HEK293 (cell line): ENCODE measurements around the gene LILRB2.
"Not testable (repeated sequence)": the region's sequence is repeated elsewhere in the genome, so short reads cannot be mapped to it uniquely, and the experiment has no call there.

ENCODE experiments used
- CTCF ChIA-PET: fragments of 350-600 bp; formaldehyde crosslinking; extraction: SDS; loops from one replicate; lab custom pipeline; 2021; ENCODE audit warnings: antibody characterized with exemption; lab: Yijun Ruan, JAX
- POLR2A ChIA-PET: fragments of 300-600 bp; formaldehyde crosslinking; extraction: SDS; loops from one replicate; lab custom pipeline; 2020; ENCODE audit warnings: antibody characterized with exemption, inconsistent platforms; lab: Yijun Ruan, JAX
- H3K27ac ChIP-seq: fragments of 200-500 bp; sonication (Bioruptor generic); 2 replicates; pipeline ENCODE4 v1.5.1; 2014; ENCODE audit warnings: low read depth, low read length, control low read depth, inconsistent platforms; ENCODE audit errors: extremely low read depth
- H3K36me3 ChIP-seq, 2 experiments: fragments of 200-500 bp in 1 of 2; sonication (Bioruptor generic) in 1 of 2; 1 replicate in 1 of 2; 2 replicates in 1 of 2; pipeline ENCODE4 v1.5.1; 2014 to 2017; ENCODE audit warnings: inconsistent platforms in 2 of 2, low read length in 2 of 2; ENCODE audit not compliant: control insufficient read depth in 2 of 2, insufficient read depth in 1 of 2
- H3K4me1 ChIP-seq: fragments of 200-500 bp; sonication (Bioruptor generic); 2 replicates; pipeline ENCODE4 v1.5.1; 2014; ENCODE audit warnings: mild to moderate bottlenecking, low read length, inconsistent platforms; ENCODE audit not compliant: control insufficient read depth, insufficient read depth
- H3K4me3 ChIP-seq: 2 replicates; pipeline ENCODE4 v1.5.1; 2011; ENCODE audit warnings: low read depth, mild to moderate bottlenecking, control low read depth, low read length, moderate library complexity
- H3K9me3 ChIP-seq: fragments of 200-500 bp; sonication (Bioruptor generic); 2 replicates; pipeline ENCODE4 v1.5.1; 2014; ENCODE audit warnings: low read depth, low read length, inconsistent platforms; ENCODE audit not compliant: control insufficient read depth, insufficient read depth
- BCL6B ChIP-seq: fragments of 450-650 bp; formaldehyde crosslinking; IDR thresholded peaks from 2 replicates; pipeline ENCODE4 v1.5.1; 2017; ENCODE audit warnings: missing biosample characterization, missing genetic modification characterization
- MZF1 ChIP-seq: fragments of 450-650 bp; formaldehyde crosslinking; IDR thresholded peaks from 2 replicates; pipeline ENCODE4 v1.5.1; 2017; ENCODE audit warnings: missing biosample characterization, missing genetic modification characterization, borderline replicate concordance
- PBX3 ChIP-seq: sonication (generic); formaldehyde crosslinking; IDR thresholded peaks from 2 replicates; pipeline ENCODE4 v1.8.1; 2022; ENCODE audit warnings: mild to moderate bottlenecking, moderate library complexity, missing genetic modification reagents
- PRDM4 ChIP-seq: fragments of 450-650 bp; formaldehyde crosslinking; IDR thresholded peaks from 2 replicates; pipeline ENCODE4 v1.5.1; 2017; ENCODE audit warnings: missing biosample characterization, missing genetic modification characterization
- TRIM28 ChIP-seq: IDR thresholded peaks from 2 replicates; pipeline ENCODE4 v1.6.1; 2011; ENCODE audit warnings: low read length, control low read depth, borderline replicate concordance
- ZBTB10 ChIP-seq: fragments of 450-650 bp; formaldehyde crosslinking; IDR thresholded peaks from 2 replicates; pipeline ENCODE4 v1.5.1; 2016; ENCODE audit warnings: missing biosample characterization, missing genetic modification characterization
- ZBTB49 ChIP-seq: fragments of 450-650 bp; formaldehyde crosslinking; IDR thresholded peaks from 2 replicates; pipeline ENCODE4 v1.5.1; 2016; ENCODE audit warnings: missing biosample characterization, missing genetic modification characterization, low read depth
- ZNF157 ChIP-seq: fragments of 450-650 bp; formaldehyde crosslinking; IDR thresholded peaks from 2 replicates; pipeline ENCODE4 v1.5.1; 2016; ENCODE audit warnings: missing biosample characterization, missing genetic modification characterization
- ZNF174 ChIP-seq: fragments of 450-650 bp; formaldehyde crosslinking; IDR thresholded peaks from 2 replicates; pipeline ENCODE4 v1.5.0; 2017; ENCODE audit warnings: missing biosample characterization, mild to moderate bottlenecking, missing genetic modification characterization
- ZNF239 ChIP-seq: fragments of 450-650 bp; formaldehyde crosslinking; IDR thresholded peaks from 2 replicates; pipeline ENCODE4 v1.5.1; 2016; ENCODE audit warnings: missing biosample characterization, missing genetic modification characterization
- ZNF274 ChIP-seq, 2 experiments: fragments of 200-500 bp in 1 of 2; fragments of 450-650 bp in 1 of 2; sonication (Bioruptor generic) in 1 of 2; formaldehyde crosslinking in 1 of 2; IDR thresholded peaks; 2 replicates each; pipeline versions ENCODE4 v1.5.1 to v1.6.1; 2014 to 2016; ENCODE audit warnings: borderline replicate concordance in 1 of 2, inconsistent platforms in 1 of 2, low read length in 1 of 2, missing biosample characterization in 1 of 2, missing genetic modification characterization in 1 of 2
- ZNF501 ChIP-seq: fragments of 450-650 bp; formaldehyde crosslinking; IDR thresholded peaks from 2 replicates; pipeline ENCODE4 v1.5.1; 2016; ENCODE audit warnings: missing biosample characterization, missing genetic modification characterization

Gene LILRB2

GRCh38 chr19:54297759-54298305, 16.9 kb upstream of the LILRB2 start (continued):
- no peak for TF ChIP-seq BCL6B

GRCh38 chr19:54294539-54294938, 13.6 kb upstream of the LILRB2 start:
- no peaks in the 10 kb centered on the region for H3K4me1 ChIP-seq
- TF ChIP-seq ZBTB49 (tag by site-specific recombination) (no peak), PRDM4 (tag by site-specific recombination) (no peak), ZNF239 (tag by site-specific recombination) (no peak), MZF1 (no peak), TRIM28 (no peak), ZBTB10 (tag by site-specific recombination) (no peak), PBX3 (no peak), ZNF501 (tag by site-specific recombination) (no peak), ZNF274 (IDR thresholded peaks at IDR 0.05; ENCODE audit: low read length) (no peak), ZNF274 (tag by site-specific recombination; IDR thresholded peaks at IDR 0.05; ENCODE audit: borderline replicate concordance) (no peak), ZNF174 (no peak), ZNF157 (tag by site-specific recombination) (no peak)
- H3K27ac ChIP-seq, result no peak overlapping the region
- no peaks in the 10 kb centered on the region for H3K9me3 ChIP-seq
- POLR2A ChIA-PET, result no interaction called here
- H3K4me3 ChIP-seq, result no peak overlapping the region
- no peaks in the 10 kb centered on the region for H3K36me3 ChIP-seq
- CTCF ChIA-PET, result interaction anchor here (0.7 kb wide), 1 partner anchor 510 kb away, joined by 5 read pairs; no protein-coding TSS in a partner anchor

- H3K4me1 ChIP-seq, POLR2A ChIA-PET, H3K9me3 ChIP-seq, H3K27ac ChIP-seq, H3K4me3 ChIP-seq, H3K36me3 ChIP-seq, CTCF ChIA-PET: not testable (repeated sequence)
These were observed 8.2 kb upstream of the LILRB2 start for GRCh38 chr19:54289160-54289559.
